ENCODE data around the gene GNB5.
"Not testable (repeated sequence)": the region's sequence is repeated elsewhere in the genome, so short reads cannot be mapped to it uniquely, and the experiment has no call there.

GNB5 gene

GRCh38 chr15:52111517-52112202, 79.5 kb downstream of the GNB5 start:
- DNase-seq: no peak

GRCh38 chr15:52109559-52110451, 81.4 kb downstream of the GNB5 start:
- no peak for DNase-seq

- no peak for DNase-seq
Observed at GRCh38 chr15:52107238-52107637, 84.0 kb downstream of the GNB5 start.

DNA sequence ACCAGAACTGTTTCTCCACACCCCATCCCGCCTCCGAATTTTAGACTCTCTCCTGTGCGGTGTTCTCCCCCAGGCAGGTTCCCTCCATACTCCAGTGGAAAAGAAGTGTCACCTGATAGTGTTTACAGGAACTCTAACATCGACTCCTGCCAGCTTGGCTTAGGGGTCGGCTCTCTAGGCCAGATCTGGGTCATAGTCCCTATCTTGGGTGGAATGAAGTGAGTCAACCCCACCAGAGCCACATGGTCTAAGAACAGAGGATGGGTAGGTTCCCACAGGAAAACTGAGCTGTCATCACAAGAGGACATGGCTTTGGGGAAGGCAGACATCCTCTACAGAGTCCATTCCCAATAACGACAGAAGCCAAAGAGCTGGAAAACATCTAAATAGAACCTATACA, 84.6 kb downstream of the GNB5 start:
- no peak for DNase-seq

GRCh38 chr15:52105846-52106245, 85.3 kb downstream of the GNB5 start:
- DNase-seq: no peak

DNA sequence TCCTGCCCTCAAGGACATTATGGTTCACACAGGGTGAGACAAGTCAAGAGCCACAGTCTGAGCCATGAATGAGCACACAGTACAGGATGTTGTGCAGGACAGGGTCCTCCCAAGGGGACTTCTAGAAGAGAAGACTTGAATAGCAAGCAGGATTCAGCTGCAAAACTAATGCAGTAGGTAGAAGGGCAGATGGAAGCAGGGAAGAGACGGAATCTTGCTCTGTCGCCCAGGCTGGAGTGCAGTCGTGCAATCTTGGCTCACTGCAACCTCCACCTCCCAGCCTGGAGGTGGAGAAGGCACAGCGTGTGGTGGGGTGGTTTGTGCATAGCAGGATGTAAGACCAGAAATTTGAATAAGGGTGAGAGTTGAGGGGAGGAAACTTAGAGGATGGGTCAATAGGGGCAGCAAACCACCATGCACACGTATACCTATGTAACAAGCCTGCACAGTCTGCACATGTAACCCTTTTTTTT, 86.6 kb downstream of the GNB5 start:
- no peak for DNase-seq

DNA sequence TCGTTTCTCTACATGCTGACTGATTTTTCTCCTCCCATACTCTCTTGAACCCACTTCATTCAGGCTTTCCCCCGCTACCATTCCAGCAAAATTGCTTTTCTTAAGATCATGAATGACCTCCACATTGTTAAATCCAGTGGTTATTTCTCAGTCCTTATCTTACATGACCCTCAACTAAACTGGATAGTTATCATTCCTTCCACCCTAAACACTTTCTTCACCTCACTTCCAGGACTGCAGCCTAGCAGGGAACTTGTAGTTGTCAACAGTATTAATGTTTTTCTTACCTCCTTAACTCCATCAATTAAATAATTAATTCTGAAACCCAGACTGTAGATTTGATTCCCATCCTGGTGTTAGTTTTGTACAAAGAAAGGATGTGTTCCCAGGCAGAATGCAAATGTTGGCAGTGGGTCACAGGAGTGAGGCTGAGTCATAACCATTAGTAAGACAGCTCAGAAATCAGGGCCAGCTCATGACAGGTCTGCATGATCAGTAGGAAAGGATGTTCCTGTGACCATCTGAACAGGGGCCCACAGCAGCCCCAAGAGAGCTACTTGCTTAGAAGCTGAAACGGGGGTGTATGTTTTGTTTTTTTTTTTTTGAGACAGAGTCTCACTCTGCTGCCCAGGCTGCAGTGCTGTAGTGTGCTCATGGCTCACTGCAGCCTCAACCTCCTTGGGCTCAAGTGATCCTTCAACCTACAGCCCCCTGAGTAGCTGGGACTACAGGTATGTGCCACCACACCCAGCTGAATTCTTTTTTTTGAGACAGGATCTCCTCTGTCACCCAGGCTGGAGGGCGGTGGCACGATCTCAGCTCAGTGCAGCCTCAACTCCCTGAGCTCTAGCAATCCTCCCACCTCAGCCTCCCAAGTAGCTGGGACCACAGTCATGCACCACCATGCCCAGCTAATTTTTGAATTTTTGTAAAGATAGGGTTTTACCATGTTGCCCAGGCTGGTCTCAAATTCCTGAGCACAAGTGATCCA, 87.7 kb downstream of the GNB5 start:
- DNase-seq: no peak

DNA sequence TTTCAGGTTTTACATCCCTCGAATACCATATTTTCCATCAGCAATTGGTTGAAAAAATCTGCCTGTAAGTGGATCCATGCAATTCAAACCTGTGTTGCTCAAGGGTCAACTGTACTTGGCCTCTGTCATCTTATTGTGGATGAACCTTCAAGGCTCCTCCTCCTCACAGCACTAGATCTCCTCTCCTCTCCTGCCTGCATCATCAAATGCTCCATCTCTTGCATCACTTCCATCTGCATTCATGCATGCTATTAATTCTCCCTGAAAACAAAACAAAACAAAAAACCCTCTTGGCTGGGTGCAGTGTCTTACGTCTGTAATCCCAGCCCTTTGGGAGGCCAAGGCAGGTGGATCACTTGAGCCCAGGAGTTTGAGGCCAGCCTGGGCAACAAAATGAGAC, 88.7 kb downstream of the GNB5 start:
- no peak for DNase-seq

- DNase-seq: no peak
Observed at GRCh38 chr15:52101542-52102323, 89.5 kb downstream of the GNB5 start.

DNA sequence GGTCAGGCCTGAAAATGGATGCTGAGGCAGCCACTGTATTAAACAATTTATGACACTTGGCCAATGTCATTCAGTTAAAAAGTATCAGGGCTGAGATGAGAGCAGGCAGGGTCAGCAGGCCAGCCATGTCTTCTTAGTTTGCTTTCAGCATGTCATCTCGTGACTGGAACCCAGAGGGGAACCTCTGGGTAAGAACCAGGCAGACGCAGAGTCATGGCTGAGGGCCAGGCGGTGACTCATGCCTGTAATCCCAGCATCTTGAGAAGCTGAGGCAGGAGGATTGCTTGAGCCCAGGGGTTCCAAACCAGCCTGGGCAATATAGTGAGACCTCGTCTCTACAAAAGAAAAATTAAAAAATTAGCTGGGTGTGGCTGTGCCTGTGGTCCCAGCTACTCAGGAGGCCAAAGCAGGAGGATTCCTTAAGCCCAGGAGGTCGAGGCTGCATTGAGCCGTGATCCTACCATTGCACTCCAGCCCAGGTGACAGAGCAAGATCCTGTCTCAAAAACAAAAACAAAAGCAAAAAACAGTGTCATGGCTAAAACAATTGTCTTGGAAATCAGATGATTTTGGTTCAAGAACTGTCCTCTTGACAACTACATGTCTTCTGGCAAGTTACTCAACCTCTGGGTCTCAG, 90.3 kb downstream of the GNB5 start:
- no peak for DNase-seq

DNA sequence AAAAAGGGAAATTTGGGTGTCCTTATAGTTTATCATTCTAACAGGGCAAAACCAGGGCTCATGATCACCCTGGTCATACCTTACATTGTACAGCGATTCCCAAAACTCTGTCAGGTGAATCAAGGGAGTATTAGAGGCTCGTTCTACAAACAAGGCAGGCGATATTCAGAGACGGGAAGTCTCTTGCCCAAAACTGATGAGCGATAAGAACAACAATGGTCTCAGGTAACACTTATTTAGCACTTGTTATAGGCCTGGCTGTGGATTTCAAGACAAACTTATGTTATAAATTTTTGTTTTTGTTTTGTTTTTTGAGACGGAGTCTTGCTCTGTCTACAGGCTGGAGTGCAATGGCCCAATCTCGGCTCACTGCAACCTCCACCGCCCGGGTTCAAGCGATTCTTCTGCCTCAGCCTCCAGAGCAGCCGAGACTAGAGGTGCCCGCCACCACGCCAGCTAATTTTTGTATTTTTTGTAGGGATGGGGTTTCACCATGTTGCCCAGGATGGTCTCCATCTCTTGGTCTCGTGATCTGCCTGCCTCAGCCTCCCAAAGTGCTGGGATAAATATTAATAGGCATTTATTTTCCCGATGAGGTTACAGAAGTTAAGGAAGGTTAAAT, 91.4 kb downstream of the GNB5 start:
- DNase-seq: no peak

GRCh38 chr15:52098323-52098722, 92.9 kb downstream of the GNB5 start:
- DNase-seq: no peak

DNA sequence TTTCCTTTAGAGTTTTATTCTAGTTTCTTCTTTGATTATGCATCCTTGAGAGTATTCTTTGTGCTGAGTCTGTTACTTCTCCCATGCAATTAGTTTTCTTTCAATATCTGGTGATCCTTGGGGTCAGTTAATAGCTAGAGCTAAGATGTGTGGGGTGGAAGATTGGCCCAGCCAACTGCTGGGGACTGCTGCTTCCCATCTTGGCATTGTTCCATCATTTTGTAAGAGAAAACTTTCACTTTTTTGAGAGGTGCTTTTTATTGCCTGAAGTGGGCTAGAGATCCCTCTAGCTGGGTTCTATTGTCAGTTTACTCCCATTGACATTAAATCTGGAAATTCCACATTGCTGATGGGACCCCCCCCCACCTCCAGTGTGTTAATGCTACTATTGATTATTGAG, 94.0 kb downstream of the GNB5 start:
- no peak for DNase-seq

- DNase-seq: not testable (repeated sequence)
Observed at GRCh38 chr15:52096536-52096935, 94.7 kb downstream of the GNB5 start.

DNA sequence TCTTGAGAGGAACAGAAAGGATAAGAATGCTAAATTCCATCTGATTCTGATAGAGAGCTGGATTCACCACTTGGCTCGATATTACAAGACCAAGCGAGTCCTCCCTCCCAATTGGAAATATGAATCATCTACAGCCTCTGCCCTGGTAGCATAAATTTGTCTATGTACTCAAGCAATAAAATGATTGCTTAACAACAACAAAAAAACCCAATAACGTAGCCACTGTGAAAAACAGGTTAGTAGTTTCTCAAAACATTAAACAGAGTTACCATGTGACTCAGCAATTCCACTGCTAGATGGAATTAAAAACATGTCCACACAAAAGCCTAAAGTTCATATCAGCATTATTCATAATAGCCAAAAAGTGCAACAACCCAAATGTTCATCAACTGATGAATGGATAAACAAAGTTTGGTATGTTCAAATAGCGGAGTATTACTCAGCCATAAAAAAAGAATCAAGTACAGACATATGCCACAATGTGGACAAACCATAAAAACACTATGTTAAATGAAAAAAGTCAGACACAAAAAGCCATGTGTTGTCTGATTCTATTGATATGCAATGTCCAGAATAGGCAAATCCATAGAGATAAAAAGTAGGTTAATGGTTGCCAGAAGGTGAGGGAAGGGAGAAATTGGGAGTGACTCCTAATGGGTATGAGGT, 95.5 kb downstream of the GNB5 start:
- DNase-seq: no peak

DNA sequence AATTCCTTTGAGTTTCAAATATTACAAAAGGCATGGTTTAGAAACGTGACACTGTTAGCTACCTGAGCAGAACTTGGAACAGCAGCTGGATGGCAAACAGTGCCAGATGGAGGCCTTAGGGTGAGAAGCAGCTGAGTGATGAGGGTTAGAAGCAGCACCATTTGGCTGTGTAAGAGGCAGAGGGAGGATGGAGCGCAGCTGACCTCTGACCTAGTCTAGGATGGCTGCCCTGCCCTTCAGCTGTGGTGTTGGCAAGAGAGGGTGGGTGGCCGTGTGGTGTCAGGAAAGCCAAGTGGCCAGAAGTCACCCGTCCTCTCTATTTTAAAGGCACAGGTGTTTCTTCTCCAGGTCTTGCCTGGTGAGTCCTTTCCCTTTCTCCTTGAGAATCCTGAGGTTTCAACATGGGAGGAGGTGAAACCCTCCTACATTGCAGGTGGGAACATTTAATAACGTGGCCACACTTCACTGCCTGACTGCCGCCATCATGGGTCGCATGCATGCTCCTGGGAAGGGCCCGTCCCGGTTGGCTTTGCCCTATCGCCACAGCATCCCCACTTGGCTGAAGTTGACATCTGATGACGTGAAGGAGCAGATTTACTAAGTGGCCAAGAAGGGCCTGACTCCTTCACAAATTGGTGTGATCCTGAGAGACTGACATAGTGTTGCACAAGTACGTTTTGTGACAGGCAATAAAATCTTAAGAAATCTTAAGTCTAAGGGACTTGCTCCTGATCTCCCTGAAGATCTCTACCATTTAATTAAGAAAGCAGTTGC, 96.2 kb downstream of the GNB5 start:
- DNase-seq: no peak

DNA sequence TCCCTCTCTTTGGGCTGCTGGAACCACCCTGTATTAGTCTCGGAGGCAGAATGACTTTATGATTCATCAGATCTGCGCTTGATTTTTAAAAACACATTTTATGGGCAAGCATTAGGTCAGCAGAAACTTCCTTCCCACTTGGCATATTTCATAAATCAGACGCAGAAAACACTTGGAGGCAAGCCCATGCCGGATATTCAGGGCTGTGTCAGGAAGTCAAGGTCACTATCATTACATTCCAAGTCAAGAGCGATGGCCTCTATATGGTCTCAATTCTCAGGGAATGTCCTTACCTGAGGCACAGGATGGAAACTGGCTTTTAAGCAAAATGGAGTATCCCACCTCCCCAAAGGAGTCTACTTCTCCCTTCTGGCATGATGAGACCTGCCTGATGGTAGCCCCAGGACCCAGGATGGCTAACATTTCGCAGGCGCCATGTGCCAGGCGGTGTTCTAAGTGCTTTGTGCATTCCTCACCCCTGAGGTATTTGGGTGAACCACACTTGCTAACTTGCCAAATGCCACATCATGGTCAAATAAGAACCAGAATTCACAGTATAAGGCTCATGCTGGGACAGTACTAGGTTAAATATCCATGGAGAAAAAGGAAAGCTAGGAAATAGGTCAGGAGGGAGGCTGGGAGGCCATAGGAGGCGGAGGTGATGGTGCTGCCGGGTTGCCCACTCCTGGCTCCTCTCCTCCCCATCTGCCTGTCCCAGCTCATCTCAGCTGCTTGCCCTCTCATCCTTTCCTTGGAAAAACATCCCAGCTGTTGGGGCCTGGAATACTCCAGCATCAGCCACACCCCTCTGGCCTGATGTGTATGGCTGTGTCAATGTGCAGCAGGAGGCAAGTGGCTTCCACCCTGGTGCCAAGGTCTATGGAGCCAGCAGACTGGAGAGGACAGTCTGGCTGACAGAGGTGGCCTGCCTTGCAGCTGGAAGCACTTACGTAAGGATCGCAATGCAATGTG, 97.4 kb downstream of the GNB5 start:
- DNase-seq: no peak

DNA sequence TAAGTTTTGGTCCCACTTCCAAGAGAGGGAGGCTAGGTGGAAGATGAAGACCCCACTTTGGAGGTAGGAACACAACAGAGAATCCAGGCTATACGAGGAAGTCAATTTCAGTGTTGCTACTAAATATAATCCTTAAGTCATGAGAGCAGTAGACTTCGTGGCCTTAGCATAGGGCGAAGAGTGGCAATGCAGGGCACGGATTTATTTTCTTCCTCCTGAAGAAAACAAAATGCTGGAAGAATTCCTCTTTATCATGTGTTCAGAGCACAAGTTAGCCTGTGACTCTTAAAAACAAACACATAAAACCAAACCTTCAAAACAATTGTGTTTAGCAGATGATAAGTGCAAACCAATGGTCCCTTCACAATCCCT, 98.0 kb downstream of the GNB5 start:
- DNase-seq: no peak

DNA sequence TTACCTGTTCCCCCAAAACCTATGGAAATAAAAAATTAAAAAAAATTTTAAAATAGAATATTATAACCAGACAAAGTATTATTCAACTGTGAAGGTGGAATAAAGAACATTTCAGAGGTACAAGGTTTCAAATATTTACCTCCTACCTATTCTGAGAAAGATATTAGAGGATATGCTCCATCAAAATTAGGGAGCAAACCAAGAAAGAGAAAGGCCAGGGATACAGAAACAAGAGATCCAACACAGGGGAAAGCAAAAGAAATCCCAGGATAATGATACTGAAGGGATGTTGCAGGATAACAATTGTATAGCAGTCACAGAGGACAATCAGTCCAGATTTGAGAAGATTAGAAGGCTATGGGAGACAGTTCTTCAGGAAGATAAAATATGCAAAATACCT, 101.0 kb downstream of the GNB5 start:
- no peak for DNase-seq

Data from stimulated activated naive CD4-positive, alpha-beta T cell treated with Interleukin-2 at 50 U/mL for 16 hours (primary cell).